HS-5 (cell line): Measurements from ENCODE around the gene PDE2A.
A peak's percentile ranks its signal among the peaks of the same experiment; 100 is the strongest.

Source experiments
- DNase-seq: peaks from one replicate; pipeline ENCODE4 v3.0.0-alpha.2; 2012; ENCODE audit warnings: low read depth

PDE2A gene

DNA sequence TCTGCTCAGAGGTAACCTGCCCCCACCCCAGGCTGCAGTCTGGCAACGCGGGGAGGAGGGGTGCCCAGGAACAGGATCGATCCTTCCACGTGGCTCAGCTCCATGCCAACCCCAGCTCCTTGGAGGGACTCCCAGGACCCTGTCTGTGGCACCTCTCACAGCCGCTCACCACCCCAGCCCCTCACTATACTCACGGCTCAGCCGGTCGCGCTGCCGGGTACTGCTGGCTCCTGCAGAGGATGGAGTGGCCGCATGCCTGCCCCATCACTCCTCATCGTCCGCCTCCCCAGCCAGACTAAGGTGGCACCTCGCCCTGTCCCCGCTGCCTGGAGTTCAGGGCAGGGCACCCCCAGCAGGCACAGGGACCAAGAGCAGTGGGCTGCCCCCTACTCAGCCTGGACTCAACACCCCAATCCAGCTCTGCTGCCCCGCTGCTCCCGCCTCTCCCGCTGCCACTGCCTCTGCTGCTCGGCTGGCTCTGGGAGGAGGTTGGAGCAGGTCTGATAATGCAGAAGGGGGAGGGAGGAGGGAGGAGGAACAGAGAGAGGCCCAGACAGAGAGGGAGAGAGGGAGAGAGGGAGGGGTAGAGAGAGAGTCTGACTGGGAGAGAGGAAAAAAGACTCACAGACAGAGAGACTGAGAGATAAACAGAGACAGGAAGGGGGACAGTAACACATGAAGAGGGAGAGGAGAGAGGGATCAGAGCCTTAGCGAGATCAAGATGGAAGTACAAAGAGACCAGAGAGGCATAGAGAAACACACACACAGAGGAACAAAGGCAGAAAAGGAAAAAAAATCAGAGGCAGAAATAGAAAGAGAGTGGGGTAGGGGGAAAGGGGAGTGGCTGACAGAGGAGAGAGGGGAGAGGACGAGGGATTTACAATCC is at the start of gene PDE2A:
Gene PDE2A (minus strand): TSS at position 480 of the 886 bp plus-strand sequence. CDS start 215 bp downstream, at position 265.
- no peak for DNase-seq

DNA sequence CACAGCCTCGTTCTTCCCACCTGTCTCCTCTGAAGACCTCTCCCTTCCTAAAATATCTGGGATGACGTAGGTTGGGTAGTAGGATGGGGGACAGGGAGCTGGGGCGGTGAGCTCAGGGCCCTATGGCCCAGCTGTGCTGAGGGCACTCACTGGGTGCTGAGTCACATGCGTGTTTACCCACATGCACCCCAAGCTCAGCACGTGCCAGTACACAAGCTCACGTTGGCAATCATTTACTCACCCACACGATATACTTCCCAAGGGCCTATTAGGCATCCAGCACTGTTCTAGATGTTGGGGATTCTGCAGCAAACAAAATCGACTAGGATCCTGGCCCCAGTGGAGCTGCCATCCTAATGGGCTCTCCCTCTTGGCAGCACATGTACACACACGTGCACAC is 49.3 kb upstream of the PDE2A start:
- DNase-seq, result no peak

DNA sequence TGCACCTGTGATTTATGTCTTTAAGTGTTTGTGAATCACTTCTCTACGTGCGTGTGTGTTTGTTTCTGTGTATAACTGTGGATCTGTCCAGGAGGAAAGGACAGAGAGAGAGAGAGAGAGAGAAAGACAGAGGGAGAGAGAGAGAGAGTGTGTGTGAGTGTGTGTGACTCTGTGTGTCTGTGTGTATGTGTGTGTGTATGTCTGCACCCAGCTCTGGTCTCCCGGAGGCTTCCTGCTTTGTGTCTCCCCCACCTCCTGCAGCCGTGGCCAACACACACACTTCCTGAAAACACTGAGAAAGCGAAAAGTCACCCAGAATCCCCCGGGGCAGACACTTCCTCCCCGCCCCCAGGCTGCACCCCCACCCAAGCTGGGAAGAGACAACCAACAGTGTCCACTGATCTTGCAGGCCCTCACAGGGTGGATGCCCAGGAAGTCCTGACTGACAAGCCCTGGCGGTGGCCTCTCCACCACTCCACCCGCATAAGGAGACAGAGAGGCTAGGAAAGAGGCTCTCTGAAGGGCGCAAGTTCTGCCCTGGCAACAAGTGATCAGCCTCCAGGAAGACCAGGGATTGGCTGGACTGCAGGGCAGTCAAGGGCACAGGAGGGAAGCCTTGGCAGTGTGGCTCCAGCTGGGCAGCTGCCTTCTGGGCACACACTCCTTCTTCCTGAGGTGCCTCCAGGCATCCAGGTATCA is 48.0 kb upstream of the PDE2A start:
- DNase-seq, result peak; percentile 40

DNA sequence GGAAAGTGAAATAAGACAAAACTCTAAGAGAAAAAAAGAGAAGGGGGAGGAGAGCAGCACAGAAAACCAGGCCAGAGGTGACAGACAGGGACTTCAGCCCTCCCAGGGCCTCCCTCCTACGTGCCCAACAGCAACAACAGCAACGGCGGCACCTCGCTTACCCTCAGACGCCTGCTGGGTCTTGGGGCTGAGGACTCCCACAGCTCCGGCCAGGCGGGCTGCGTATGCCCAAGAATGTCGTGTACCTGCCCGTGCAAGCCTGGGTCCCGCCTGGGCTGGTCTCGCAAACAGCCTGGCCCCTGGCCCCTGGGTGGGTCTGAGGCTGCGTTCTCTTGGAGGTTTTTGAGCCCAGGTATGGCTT is 47.4 kb upstream of the PDE2A start:
- no peak for DNase-seq

DNA sequence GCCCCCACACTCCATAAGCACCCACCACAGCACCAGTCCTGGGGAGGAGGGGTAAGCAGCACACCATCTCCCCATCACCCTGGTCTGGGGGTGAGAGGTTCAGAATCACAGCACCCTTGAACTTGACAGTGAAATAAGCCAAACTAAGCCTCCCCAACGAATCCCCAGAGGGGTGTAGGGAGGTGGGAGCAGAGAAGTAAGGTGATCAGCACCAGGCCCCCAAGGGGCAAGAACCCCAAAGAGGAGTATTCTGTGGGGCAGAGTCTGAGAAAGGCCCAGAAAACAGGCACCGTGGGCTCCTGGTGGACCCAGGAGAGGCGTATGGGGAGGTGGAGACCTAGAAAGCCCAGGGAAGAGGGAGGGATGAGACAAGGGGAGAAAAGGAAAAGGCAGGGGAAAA is 47.1 kb upstream of the PDE2A start:
- no peak for DNase-seq

- DNase-seq, result no peak
These were observed 46.6 kb upstream of the PDE2A start for GRCh38 chr11:72720784-72721183.

DNA sequence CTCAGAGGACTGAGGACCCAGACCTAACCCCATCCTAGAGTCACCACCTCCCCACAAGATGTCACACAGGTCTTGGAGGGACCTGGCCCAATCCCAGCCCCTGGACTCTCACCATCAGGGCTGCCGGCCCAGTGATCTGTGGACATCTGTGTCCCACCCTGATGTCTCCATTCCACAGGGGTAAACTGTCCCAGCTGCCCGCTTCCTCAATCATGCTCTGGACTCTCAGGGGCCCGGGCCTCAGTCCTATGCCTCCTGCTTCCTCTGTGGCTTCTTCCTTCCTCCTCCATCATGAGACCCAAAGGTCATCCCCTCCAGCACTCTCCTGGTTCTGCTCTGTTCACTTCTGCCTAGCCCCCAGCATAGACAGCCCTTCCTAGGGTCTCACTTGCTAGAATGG is 45.8 kb upstream of the PDE2A start:
- no peak for DNase-seq

GRCh38 chr11:72719551-72719950 is 45.3 kb upstream of the PDE2A start:
- no peak for DNase-seq

DNA sequence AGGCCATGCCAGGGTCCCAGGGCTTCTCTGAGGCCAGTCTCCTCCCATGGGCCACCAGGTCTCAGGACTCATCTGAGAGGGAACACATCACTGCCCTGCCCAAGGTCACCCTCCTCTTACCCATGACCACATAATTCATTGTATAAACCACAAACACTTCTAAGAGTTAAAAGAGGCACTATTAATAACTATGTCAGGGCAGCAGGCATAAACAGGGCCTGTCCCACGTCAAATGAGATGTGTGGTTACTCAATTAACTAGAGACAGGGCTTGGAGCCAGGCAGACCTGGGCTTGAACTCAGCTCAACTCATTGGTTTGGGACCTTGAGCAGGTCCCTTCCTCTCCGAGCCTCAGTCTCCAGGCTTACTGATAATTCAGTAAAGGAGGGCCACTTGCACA is 44.9 kb upstream of the PDE2A start:
- no peak for DNase-seq

DNA sequence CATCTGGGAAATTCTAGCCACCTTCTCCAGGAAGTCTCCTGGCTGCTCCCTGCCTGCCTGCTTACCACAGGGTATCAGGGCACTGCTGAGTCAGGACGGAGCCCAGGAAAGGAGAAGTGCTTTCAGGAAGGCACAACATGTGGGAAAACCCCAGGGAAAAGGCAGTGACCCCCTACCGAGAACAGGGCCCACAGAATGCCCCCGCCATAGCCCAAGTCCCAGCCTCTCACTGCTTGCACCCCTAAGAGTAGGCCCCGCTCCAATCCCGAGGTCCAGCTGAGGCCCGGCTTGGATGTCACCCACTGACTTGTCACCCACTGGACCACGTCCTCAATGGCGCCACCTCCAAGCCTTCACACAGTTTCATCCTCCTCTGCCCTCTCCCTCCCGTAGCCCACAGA is 43.9 kb upstream of the PDE2A start:
- no peak for DNase-seq

DNA sequence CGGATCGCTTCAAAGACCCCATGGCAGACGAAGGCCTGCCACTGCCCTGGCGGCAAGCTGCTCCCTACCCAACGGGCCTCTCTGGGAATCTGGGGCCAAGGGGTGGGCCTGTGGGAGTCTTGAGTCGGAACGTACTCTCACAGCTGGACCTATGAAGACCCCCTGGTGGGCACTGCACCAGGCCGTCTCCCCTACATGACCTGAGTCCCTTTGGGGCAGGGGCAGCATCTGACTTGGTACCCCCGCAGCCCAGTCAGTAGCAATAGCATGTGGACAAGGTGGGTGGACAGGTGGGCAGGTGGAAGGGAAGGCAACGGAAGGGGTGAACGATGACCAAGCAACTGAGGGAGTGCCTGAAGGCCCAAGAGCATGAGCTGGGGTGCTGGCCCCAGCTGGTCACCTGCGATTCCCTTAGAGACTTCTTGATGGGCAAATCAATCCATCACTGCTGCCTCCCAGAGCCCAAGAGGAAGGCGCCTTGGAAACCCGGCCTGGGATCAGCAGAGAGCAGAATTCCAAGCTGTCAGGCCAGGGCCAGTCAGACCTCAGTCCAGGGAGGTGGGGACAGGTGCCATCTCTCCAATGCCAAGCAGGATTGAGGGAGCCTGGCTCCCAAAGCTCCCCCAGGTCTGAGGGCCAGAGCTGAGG is 42.7 kb upstream of the PDE2A start:
- no peak for DNase-seq

DNA sequence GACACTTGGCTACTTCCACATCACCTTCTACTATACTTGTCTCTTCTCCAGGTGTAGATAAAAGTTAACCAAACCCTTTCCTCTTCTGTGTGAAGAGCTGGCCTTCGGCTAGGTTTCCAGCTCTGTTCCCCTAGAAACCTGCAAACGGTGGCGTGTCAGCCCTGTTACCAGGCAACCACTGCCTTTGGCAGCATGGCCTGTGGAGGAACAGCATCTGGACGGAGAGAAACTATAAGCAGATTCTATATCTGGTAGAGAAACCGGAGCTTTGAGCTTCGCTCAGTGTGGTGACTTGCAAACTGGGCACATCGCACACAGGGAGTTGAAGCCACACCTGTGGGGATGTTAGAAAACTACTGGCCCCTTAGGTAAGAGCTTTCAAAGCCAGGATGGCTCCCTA is 42.1 kb upstream of the PDE2A start:
- no peak for DNase-seq

GRCh38 chr11:72712841-72713240 is 38.6 kb upstream of the PDE2A start:
- no peak for DNase-seq

GRCh38 chr11:72712168-72712751 is 38.0 kb upstream of the PDE2A start:
- no peak for DNase-seq

GRCh38 chr11:72711141-72711540 is 36.9 kb upstream of the PDE2A start:
- no peak for DNase-seq

GRCh38 chr11:72710278-72710677 is 36.1 kb upstream of the PDE2A start:
- DNase-seq, result no peak

DNA sequence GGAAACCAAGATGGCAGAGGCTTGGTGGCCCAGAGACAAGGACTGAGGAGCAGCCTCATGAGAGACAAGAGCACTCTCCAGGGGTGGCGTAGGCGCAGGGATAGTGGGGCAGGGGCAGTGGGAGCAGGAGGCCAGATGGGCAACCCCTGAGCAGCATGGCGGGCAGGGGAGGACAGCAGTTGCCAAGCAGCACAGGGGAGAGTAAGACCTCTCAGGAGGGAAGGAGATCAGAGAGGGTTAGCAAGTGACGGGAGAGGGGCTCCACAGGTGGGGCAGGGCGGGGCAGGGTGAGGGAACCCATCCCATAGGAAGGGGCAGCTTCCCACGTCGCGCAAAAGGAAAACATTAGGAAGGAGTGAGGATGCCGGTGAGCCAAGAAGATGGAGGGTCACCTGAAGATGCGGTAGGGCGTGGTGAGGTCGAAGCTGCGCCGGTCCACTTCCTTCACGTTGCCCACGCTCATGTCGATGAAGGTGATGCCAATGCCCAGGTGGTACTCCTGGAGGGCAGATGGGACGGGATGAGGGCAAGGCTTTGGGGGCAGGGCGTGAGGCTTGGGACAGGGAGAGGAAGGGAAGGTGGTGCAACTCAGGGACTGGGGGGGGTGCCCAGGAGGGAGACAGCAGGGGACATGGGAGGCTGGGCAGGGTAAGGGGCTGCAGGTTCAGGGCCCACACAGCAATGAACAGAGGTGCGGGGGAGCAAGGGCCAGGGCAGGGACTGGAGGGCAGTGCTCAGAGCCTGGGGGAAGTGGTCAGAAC is 35.4 kb upstream of the PDE2A start:
- no peak for DNase-seq

DNA sequence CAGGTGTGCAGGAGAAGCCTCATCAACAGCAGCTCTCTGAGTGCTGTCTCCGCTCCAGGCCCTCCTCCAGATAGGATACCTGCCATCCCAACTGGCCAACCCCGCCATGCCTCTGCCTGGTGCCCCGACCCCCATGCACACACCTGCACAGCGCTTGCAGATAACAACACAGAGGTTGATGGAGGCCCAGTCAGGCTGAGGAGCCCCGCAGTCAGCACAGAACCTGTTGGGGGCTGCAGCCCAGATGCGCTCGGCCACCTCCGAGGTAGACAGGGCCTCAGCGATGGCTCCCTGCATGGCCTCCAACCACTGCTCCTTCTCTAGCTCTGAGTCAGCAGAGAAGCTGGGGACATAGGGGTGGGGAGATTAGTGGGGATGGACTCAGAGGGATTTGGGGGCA is 32.8 kb upstream of the PDE2A start:
- DNase-seq, result no peak

GRCh38 chr11:72706579-72706978 is 32.4 kb upstream of the PDE2A start:
- no peak for DNase-seq

DNA sequence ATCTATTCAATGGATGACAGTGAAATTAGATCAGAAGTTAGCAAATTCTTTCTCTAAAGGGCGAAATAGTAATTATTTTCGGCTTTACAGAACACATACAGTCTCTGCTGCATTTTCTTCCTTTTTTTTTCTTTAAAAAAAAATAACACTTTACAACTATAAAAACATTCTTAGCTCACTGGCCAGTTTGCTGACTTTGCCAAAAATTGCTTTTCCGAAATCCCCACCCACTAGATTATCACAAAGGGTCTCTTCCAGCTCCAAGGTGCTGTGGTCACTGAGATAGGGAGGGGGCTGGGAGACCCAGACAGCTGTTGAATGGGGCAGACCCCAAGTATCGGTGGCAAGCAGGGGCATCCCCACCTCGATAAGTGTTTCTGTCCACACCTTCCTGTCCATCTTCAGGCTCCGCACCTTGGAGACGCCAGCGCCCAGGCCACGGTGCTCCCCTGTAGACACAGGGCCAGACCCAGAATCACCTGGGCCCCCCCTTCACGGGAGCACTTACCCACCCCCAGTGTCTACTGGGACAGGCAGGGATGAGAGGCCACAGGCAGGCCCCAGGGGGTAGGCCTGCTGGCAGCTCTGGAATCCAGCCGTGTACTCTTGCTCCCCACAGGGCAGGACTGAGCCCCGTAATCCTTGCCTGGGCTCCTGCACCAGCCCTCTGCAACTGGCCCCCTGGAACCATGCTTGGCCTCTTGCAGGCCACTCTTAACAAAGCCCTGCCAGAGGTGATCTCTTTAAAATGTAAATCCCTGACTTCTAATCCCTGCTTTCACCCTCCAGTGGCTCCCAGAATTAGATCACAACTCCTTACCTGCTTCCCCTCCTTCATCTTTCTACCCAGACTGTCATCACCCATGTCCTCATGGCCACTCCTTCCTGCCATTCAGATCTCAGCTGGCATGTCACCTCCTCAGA is 31.5 kb upstream of the PDE2A start:
- DNase-seq, result no peak

- no peak for DNase-seq
These were observed 30.6 kb upstream of the PDE2A start for GRCh38 chr11:72704783-72705265.
